HepG2 (cell line): ENCODE measurements around the gene STPG2. TPM values are rescaled to one million over a fixed set of nuclear protein-coding genes. Genes with fewer than 3 reads are reported as not detected.
A peak's percentile ranks its signal among the peaks of the same experiment; 100 is the strongest.
"Not testable (repeated sequence)": the region's sequence is repeated elsewhere in the genome, so short reads cannot be mapped to it uniquely, and the experiment has no call there.

Experiments used
- ATAC-seq: fragments of 200-7000 bp; cut with Tn5 transposase; 3 replicates; pipeline ENCODE4 v1.9.1; 2020; ENCODE audit warnings: mild to moderate bottlenecking, moderate library complexity
- BruUV-seq: library from RNA; stranded (reverse); fragments of 400-500 nt; replicated peaks from 2 replicates; lab custom pipeline; 2021; lab: Mats Ljungman, UMichigan
- CTCF ChIA-PET: fragments of 300-600 bp; formaldehyde crosslinking; extraction: SDS; loops from one replicate; lab custom pipeline; 2021; ENCODE audit warnings: low total read pairs, inconsistent platforms, low intra/inter-chr PET ratio; lab: Yijun Ruan, JAX
- POLR2A ChIA-PET: fragments of 350-600 bp; sonication (Branson Sonifier 250); formaldehyde crosslinking; loops from one replicate; lab custom pipeline; 2020; ENCODE audit warnings: antibody characterized with exemption, inconsistent platforms; lab: Yijun Ruan, JAX
- DNase-seq: peaks from one replicate; pipeline ENCODE4 v3.0.0-alpha.2; 2015; ENCODE audit warnings: low spot score
- FAIRE-seq: peaks from 3 replicates; lab custom pipeline; 2011; peaks lifted over from hg19 to GRCh38; lab: Jason Lieb, UNC
- H2AFZ ChIP-seq: one replicate; pipeline ENCODE4 v1.6.1; 2011; ENCODE audit warnings: low read length, inconsistent platforms
- H3K27ac ChIP-seq: fragments of 300-600 bp; 3 replicates; pipeline ENCODE4 v1.8.0; 2011; ENCODE audit warnings: mixed run types, mild to moderate bottlenecking, mixed read lengths, low read length, inconsistent platforms; ENCODE audit not compliant: insufficient read depth; ENCODE audit errors: extremely low read length
- H3K27me3 ChIP-seq, 2 experiments: fragments of 200-600 bp in 1 of 2; 2 replicates in 1 of 2; 3 replicates in 1 of 2; pipeline versions ENCODE4 v1.6.0 to v1.8.0; 2011; ENCODE audit warnings: low read length in 2 of 2, mild to moderate bottlenecking in 2 of 2, moderate library complexity in 2 of 2, inconsistent platforms in 1 of 2; ENCODE audit not compliant: insufficient read depth in 2 of 2, control insufficient read depth in 1 of 2
- H3K36me3 ChIP-seq, 2 experiments: fragments of 200-600 bp in 1 of 2; replicated peaks in 1 of 2; 2 replicates in 1 of 2; 3 replicates in 1 of 2; pipeline versions ENCODE4 v1.5.1 to v1.8.0; 2011; ENCODE audit warnings: low read length in 2 of 2, inconsistent platforms in 1 of 2; ENCODE audit not compliant: insufficient read depth in 2 of 2, control insufficient read depth in 1 of 2
- H3K4me1 ChIP-seq: 2 replicates; pipeline ENCODE4 v1.5.1; 2012; ENCODE audit warnings: low read length, inconsistent platforms; ENCODE audit not compliant: insufficient read depth
- H3K4me2 ChIP-seq: 2 replicates; pipeline ENCODE4 v1.6.0; 2011; ENCODE audit warnings: low read depth, low read length, inconsistent platforms
- H3K4me3 ChIP-seq, 3 experiments: fragments of 200-600 bp in 1 of 3; sonication (generic), shearing (Covaris generic) in 1 of 3; replicated peaks in 1 of 3; 2 replicates each; pipeline ENCODE4 v1.5.1; 2011 to 2016; ENCODE audit warnings: low read length in 3 of 3, inconsistent platforms in 2 of 3, low read depth in 2 of 3, mild to moderate bottlenecking in 2 of 3, control low read depth in 1 of 3, mixed read lengths in 1 of 3; ENCODE audit not compliant: insufficient read depth in 1 of 3
- H3K79me2 ChIP-seq: one replicate; pipeline ENCODE4 v1.6.1; 2011; ENCODE audit warnings: low read length, inconsistent platforms; ENCODE audit not compliant: insufficient read depth
- H3K9ac ChIP-seq: 2 replicates; pipeline ENCODE4 v1.6.0; 2011; ENCODE audit warnings: mild to moderate bottlenecking, low read depth, low read length, inconsistent platforms; ENCODE audit not compliant: insufficient read depth
- H3K9me3 ChIP-seq: 2 replicates; pipeline ENCODE4 v1.5.1; 2012; ENCODE audit warnings: mild to moderate bottlenecking, low read length
- H4K20me1 ChIP-seq: 2 replicates; pipeline ENCODE4 v1.6.0; 2011; ENCODE audit warnings: inconsistent platforms, mild to moderate bottlenecking, low read length, moderate library complexity; ENCODE audit not compliant: insufficient read depth
- MXD1 ChIP-seq: sonication (generic); formaldehyde crosslinking; IDR thresholded peaks from 2 replicates; pipeline ENCODE4 v1.4.0; 2020; ENCODE audit warnings: mild to moderate bottlenecking, missing genetic modification reagents
- NCOA1 ChIP-seq: sonication (generic); formaldehyde crosslinking; IDR thresholded peaks from 2 replicates; pipeline ENCODE4 v1.9.0; 2021; ENCODE audit warnings: missing genetic modification reagents
- PHF8 ChIP-seq: sonication (generic); formaldehyde crosslinking; IDR thresholded peaks from 2 replicates; pipeline ENCODE4 v1.5.0; 2020; ENCODE audit warnings: missing genetic modification reagents
- RAD51 ChIP-seq: fragments of 450-650 bp; IDR thresholded peaks from 2 replicates; pipeline ENCODE4 v1.6.1; 2016; ENCODE audit warnings: borderline replicate concordance
- ZNF230 ChIP-seq: sonication (generic); formaldehyde crosslinking; IDR thresholded peaks from 2 replicates; pipeline ENCODE4 v1.4.0; 2020; ENCODE audit warnings: mild to moderate bottlenecking, missing genetic modification reagents
- WGBS: methylation state at CpG from one replicate; pipeline ENCODE4 v1.1.6; 2017; ENCODE audit warnings: low lambda C conversion rate; 5-methylcytosine and 5-hydroxymethylcytosine counted together
- in situ Hi-C: cut with HindIII; loops from 2 replicates; pipeline ENCODE4 v1.10.0; 2017; ENCODE audit warnings: low pct_unique_long_range_greater_than_20kb; ENCODE audit not compliant: extremely low pct_ligation_motif_present
- intact Hi-C: fragments of 100-400 bp; cut with micrococcal nuclease; formaldehyde crosslinking; loops from one replicate; pipeline ENCODE4 v1.10.0; 2022; ENCODE audit not compliant: unreplicated experiment
- polyA plus RNA-seq, 8 experiments: library from polyadenylated mRNA; depleted of rRNA in 3 of 8; stranded (reverse) in 7 of 8; unstranded in 1 of 8; fragments of >200 nt; fragmentation: Illumina TruSeq in 4 of 8; extraction: Trizol in 4 of 8; gene quantifications; 2 replicates each; pipeline versions ENCODE4 v1.2.1 to v1.2.3, GENCODE V29; 2011 to 2016; ENCODE audit warnings: low read depth in 4 of 8, missing spikeins in 1 of 8, mixed read lengths in 1 of 8; ENCODE audit not compliant: insufficient read depth in 1 of 8
- total RNA-seq, 5 experiments: library from RNA; depleted of rRNA; stranded (reverse); fragments of >200 nt; fragmentation: Illumina TruSeq; extraction: Trizol; gene quantifications; 2 replicates each; pipeline ENCODE4 v1.2.3, GENCODE V29; 2016; ENCODE audit warnings: low read depth in 1 of 5
- TF ChIP-seq, protein P1 (sequence below): sonication (generic); formaldehyde crosslinking; IDR thresholded peaks from 2 replicates; pipeline ENCODE4 v1.4.0; 2020; ENCODE audit warnings: missing genetic modification reagents, borderline replicate concordance

The STPG2 gene
- total and polyA plus RNA-seq, 2 of the 13 experiments (the other 11 are each of a cell fraction or from before 2014, with no cell fraction given) = 0.07 TPM; not detected in 1

GRCh38 chr4:97910005-97910404 is 233.3 kb downstream of the STPG2 start:
- H3K4me2 ChIP-seq = no peak overlapping the region
- ATAC-seq (peak; percentile 75), DNase-seq (no peak), FAIRE-seq (no peak)
- TF ChIP-seq RAD51 = no peak
- TF ChIP-seq NCOA1 (CRISPR knock-in tag) = no peak
- no peak for TF ChIP-seq PHF8 (CRISPR knock-in tag)
- no peak for TF ChIP-seq ZNF230 (CRISPR knock-in tag)
- TF ChIP-seq MXD1 (CRISPR knock-in tag) = no peak
- H3K4me1 ChIP-seq = peaks cover 7% of the 10 kb centered on the region; the same call in 1 of the 2 replicates
- no TSS peak for BruUV-seq
- in situ Hi-C loops (no loop called here), intact Hi-C loops (no loop called here)
- H4K20me1 ChIP-seq = no peaks in the 10 kb centered on the region
- no peak overlapping the region for H3K27ac ChIP-seq
- H3K4me3 ChIP-seq = no peak overlapping the region
- H3K79me2 ChIP-seq = no peaks in the 10 kb centered on the region
- POLR2A ChIA-PET = no interaction called here
- H3K9ac ChIP-seq = no peak overlapping the region
- H3K36me3 ChIP-seq = no peaks in the 10 kb centered on the region
- WGBS = 2% methylated on average over 3 of the region's 3 CpGs
- no peaks in the 10 kb centered on the region for H3K27me3 ChIP-seq
- H3K9me3 ChIP-seq = no peaks in the 10 kb centered on the region
- CTCF ChIA-PET = no interaction called here
- H2AFZ ChIP-seq = no peak overlapping the region

GRCh38 chr4:97903436-97904189 is 239.7 kb downstream of the STPG2 start:
- H4K20me1 ChIP-seq, H3K4me2 ChIP-seq, H3K9ac ChIP-seq, H3K36me3 ChIP-seq, H3K79me2 ChIP-seq, POLR2A ChIA-PET, H3K4me1 ChIP-seq, CTCF ChIA-PET, BruUV-seq, H3K27me3 ChIP-seq, in situ Hi-C loops, H3K27ac ChIP-seq, FAIRE-seq, H2AFZ ChIP-seq, ATAC-seq, H3K4me3 ChIP-seq, intact Hi-C loops, DNase-seq: not testable (repeated sequence)
- TF ChIP-seq, protein P1, sequence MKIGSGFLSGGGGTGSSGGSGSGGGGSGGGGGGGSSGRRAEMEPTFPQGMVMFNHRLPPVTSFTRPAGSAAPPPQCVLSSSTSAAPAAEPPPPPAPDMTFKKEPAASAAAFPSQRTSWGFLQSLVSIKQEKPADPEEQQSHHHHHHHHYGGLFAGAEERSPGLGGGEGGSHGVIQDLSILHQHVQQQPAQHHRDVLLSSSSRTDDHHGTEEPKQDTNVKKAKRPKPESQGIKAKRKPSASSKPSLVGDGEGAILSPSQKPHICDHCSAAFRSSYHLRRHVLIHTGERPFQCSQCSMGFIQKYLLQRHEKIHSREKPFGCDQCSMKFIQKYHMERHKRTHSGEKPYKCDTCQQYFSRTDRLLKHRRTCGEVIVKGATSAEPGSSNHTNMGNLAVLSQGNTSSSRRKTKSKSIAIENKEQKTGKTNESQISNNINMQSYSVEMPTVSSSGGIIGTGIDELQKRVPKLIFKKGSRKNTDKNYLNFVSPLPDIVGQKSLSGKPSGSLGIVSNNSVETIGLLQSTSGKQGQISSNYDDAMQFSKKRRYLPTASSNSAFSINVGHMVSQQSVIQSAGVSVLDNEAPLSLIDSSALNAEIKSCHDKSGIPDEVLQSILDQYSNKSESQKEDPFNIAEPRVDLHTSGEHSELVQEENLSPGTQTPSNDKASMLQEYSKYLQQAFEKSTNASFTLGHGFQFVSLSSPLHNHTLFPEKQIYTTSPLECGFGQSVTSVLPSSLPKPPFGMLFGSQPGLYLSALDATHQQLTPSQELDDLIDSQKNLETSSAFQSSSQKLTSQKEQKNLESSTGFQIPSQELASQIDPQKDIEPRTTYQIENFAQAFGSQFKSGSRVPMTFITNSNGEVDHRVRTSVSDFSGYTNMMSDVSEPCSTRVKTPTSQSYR (CRISPR knock-in tag) = peak; percentile 55; the same call in 1 of the 2 replicates
- peaks cover 22% of the 10 kb centered on the region for H3K9me3 ChIP-seq
- WGBS = 73% methylated on average over 11 of the region's 23 CpGs
